OCI-LY7 (cell line): ENCODE data around the gene DGCR8. TPM values are rescaled to one million over a fixed set of nuclear protein-coding genes. Genes with fewer than 3 reads are reported as not detected.

Experiments used
- BruUV-seq: library from RNA; stranded (reverse); fragments of 400-500 nt; replicated peaks from 2 replicates; lab custom pipeline; 2021; lab: Mats Ljungman, UMichigan
- CTCF ChIA-PET: fragments of 300-600 bp; sonication (Branson Sonifier 250); formaldehyde crosslinking; loops from one replicate; lab custom pipeline; 2022; ENCODE audit warnings: antibody characterized with exemption; ENCODE audit not compliant: unreplicated experiment; lab: Charles Lee
- POLR2A ChIA-PET: fragments of 300-600 bp; sonication (Branson Sonifier 250); formaldehyde crosslinking; loops from one replicate; lab custom pipeline; 2022; ENCODE audit warnings: antibody characterized with exemption; lab: Charles Lee
- DNase-seq: peaks from one replicate; pipeline ENCODE4 v3.0.0-alpha.2; 2015; ENCODE audit warnings: low spot score
- H2AFZ ChIP-seq: fragments of 200-600 bp; sonication (generic), shearing (Covaris generic); 2 replicates; pipeline ENCODE4 v1.6.1; 2014; ENCODE audit warnings: mild to moderate bottlenecking, antibody characterized with exemption, low read length, moderate library complexity
- H3K27ac ChIP-seq: fragments of 200-600 bp; sonication (generic); 2 replicates; pipeline ENCODE4 v1.5.1; 2014; ENCODE audit warnings: mixed run types, low read depth, mild to moderate bottlenecking, moderate library complexity, low read length, inconsistent platforms; ENCODE audit not compliant: poor library complexity, severe bottlenecking
- H3K36me3 ChIP-seq: fragments of 200-600 bp; sonication (generic); 2 replicates; pipeline ENCODE4 v1.6.1; 2014; ENCODE audit warnings: mild to moderate bottlenecking, antibody characterized with exemption, low read length, moderate library complexity, mixed read lengths; ENCODE audit not compliant: insufficient read depth
- H3K4me1 ChIP-seq: fragments of 200-600 bp; sonication (generic); 2 replicates; pipeline ENCODE4 v1.5.1; 2014; ENCODE audit warnings: mild to moderate bottlenecking, low read length; ENCODE audit not compliant: insufficient read depth, poor library complexity, severe bottlenecking
- H3K4me2 ChIP-seq: fragments of 200-600 bp; sonication (generic); 2 replicates; pipeline ENCODE4 v1.6.1; 2014; ENCODE audit warnings: mild to moderate bottlenecking, low read length
- H3K4me3 ChIP-seq: fragments of 200-600 bp; sonication (generic); 2 replicates; pipeline ENCODE4 v1.5.1; 2014; ENCODE audit warnings: mild to moderate bottlenecking, low read depth, low read length; ENCODE audit not compliant: poor library complexity, severe bottlenecking
- H3K79me2 ChIP-seq: fragments of 200-600 bp; sonication (generic); 2 replicates; pipeline ENCODE4 v1.6.1; 2016; ENCODE audit warnings: low read depth, mild to moderate bottlenecking, low read length, moderate library complexity, mixed read lengths; ENCODE audit not compliant: insufficient read depth
- H3K9me2 ChIP-seq: fragments of 200-600 bp; sonication (generic); 2 replicates; pipeline ENCODE4 v1.6.1; 2016; ENCODE audit warnings: mild to moderate bottlenecking, low read length, mixed read lengths; ENCODE audit not compliant: insufficient read depth
- H3K9me3 ChIP-seq: fragments of 200-600 bp; sonication (generic); 2 replicates; pipeline ENCODE4 v1.6.1; 2014; ENCODE audit warnings: mild to moderate bottlenecking, mixed run types, low read length, mixed read lengths
- H4K20me1 ChIP-seq: fragments of 200-600 bp; sonication (generic); 2 replicates; pipeline ENCODE4 v1.6.1; 2014; ENCODE audit warnings: mild to moderate bottlenecking, antibody characterized with exemption, low read length, moderate library complexity, mixed read lengths; ENCODE audit not compliant: insufficient read depth
- CTCF ChIP-seq: fragments of 200-600 bp; sonication (generic); conservative IDR thresholded peaks from 2 replicates; pipeline ENCODE4 v1.5.1; 2014; ENCODE audit warnings: mild to moderate bottlenecking, antibody characterized with exemption, low read length, moderate library complexity, mixed read lengths
- EZH2phosphoT487 ChIP-seq: fragments of 200-600 bp; sonication (generic); IDR thresholded peaks from 2 replicates; pipeline ENCODE4 v1.6.1; 2018; ENCODE audit warnings: low read depth, borderline replicate concordance, mild to moderate bottlenecking, mixed run types, antibody characterized with exemption, low read length, moderate library complexity, mixed read lengths
- intact Hi-C: fragments of 100-400 bp; cut with micrococcal nuclease; formaldehyde crosslinking; loops from one replicate; pipeline ENCODE4 v1.10.0; 2022; ENCODE audit not compliant: unreplicated experiment
- microRNA-seq: library from miRNA; unstranded; fragments of <30 nt; microRNA quantifications from one replicate; pipeline ENCODE4 v1.2.0, GENCODE V29; 2022; ENCODE audit warnings: borderline replicate concordance
- small RNA-seq: library from RNA; depleted of rRNA; stranded (forward); fragments of <200 nt; gene quantifications from one replicate; pipeline ENCODE3, GENCODE V24; 2014
- total RNA-seq, 2 experiments: library from RNA; depleted of rRNA in 1 of 2; stranded (reverse); fragments of >200 nt in 1 of 2; shearing (Covaris generic) in 1 of 2; gene quantifications; 2 replicates each; pipeline ENCODE4 v1.2.3, GENCODE V29; 2014 to 2022

Gene DGCR8
- total RNA-seq, 2 experiments from 2014 or later, result 49.5 to 68.2 TPM

GRCh38 chr22:20160041-20160440 lies 80.0 kb downstream of the DGCR8 start:
- CTCF ChIA-PET, result no interaction called here
- Histone ChIP-seq H3K4me3 (no peak overlapping the region), H3K4me1 (no peaks in the 10 kb centered on the region), H3K27ac (no peak overlapping the region), H3K36me3 (no peaks in the 10 kb centered on the region), H3K4me2 (no peak overlapping the region), H4K20me1 (no peaks in the 10 kb centered on the region), H2AFZ (no peak overlapping the region), H3K9me2 (no peaks in the 10 kb centered on the region), H3K9me3 (no peaks in the 10 kb centered on the region), H3K79me2 (no peaks in the 10 kb centered on the region)
- POLR2A ChIA-PET, result no interaction called here
- TF ChIP-seq CTCF (no peak), EZH2phosphoT487 (no peak)
- intact Hi-C loops, result no loop called here
- DNase-seq, result no peak
- no TSS peak for BruUV-seq

Small RNA genes lying within 50 kb of the gene (microRNA-seq; reads per million reads assigned to microRNA genes)
- 1,703 reads per million, percentile 85 among the genes with 10 or more reads in this experiment for gene MIR185
- gene MIR6816, result not detected

Small RNA genes lying within 50 kb of the gene (small RNA-seq; reads per million reads assigned to genes)
- not detected for gene MIR185
- not detected for gene MIR6816
- not detected for gene RF00017
- gene RF00599, result not detected

Other genes with a start within 250 kb of the DGCR8 start
- 21.2 and 26.7 TPM in 2 replicates for gene GNB1L, start 225.4 kb upstream of the DGCR8 start, total RNA-seq (2014; rRNA removed; shearing (Covaris generic))
- gene GNB1L, start 225.4 kb upstream of the DGCR8 start, total RNA-seq (2022), result 12.9 and 13.1 TPM in 2 replicates
- 25.5 and 28.2 TPM in 2 replicates for gene RTL10, start 225.4 kb upstream of the DGCR8 start, total RNA-seq (2014; rRNA removed; shearing (Covaris generic))
- 26.1 and 26.2 TPM in 2 replicates for gene RTL10, start 225.4 kb upstream of the DGCR8 start, total RNA-seq (2022)
- 102 and 112 TPM in 2 replicates for gene COMT, start 138.5 kb upstream of the DGCR8 start, total RNA-seq (2014; rRNA removed; shearing (Covaris generic))
- 89.5 and 90.8 TPM in 2 replicates for gene COMT, start 138.5 kb upstream of the DGCR8 start, total RNA-seq (2022)
- 24.1 and 28.9 TPM in 2 replicates for gene TXNRD2, start 138.4 kb upstream of the DGCR8 start, total RNA-seq (2014; rRNA removed; shearing (Covaris generic))
- 23.5 and 24.7 TPM in 2 replicates for gene TXNRD2, start 138.4 kb upstream of the DGCR8 start, total RNA-seq (2022)
- gene ARVCF, start 63.4 kb upstream of the DGCR8 start, total RNA-seq (2014; rRNA removed; shearing (Covaris generic)), result 1.8 and 2.9 TPM in 2 replicates
- 3.8 and 3.9 TPM in 2 replicates for gene ARVCF, start 63.4 kb upstream of the DGCR8 start, total RNA-seq (2022)
- gene TANGO2, start 59.1 kb upstream of the DGCR8 start, total RNA-seq (2014; rRNA removed; shearing (Covaris generic)), result 12.3 and 18.3 TPM in 2 replicates
- 23.3 and 25.0 TPM in 2 replicates for gene TANGO2, start 59.1 kb upstream of the DGCR8 start, total RNA-seq (2022)
- gene RANBP1, start 35.9 kb downstream of the DGCR8 start, total RNA-seq (2014; rRNA removed; shearing (Covaris generic)), result 570 and 652 TPM in 2 replicates
- gene RANBP1, start 35.9 kb downstream of the DGCR8 start, total RNA-seq (2022), result 398 and 406 TPM in 2 replicates
- 118 and 126 TPM in 2 replicates for gene TRMT2A, start 37.0 kb downstream of the DGCR8 start, total RNA-seq (2014; rRNA removed; shearing (Covaris generic))
- 97.5 and 104 TPM in 2 replicates for gene TRMT2A, start 37.0 kb downstream of the DGCR8 start, total RNA-seq (2022)
- 1.8 and 2.3 TPM in 2 replicates for gene ZDHHC8, start 51.6 kb downstream of the DGCR8 start, total RNA-seq (2014; rRNA removed; shearing (Covaris generic))
- gene ZDHHC8, start 51.6 kb downstream of the DGCR8 start, total RNA-seq (2022), result 9.6 and 16.7 TPM in 2 replicates
- not detected in 2 replicates for gene CCDC188, start 70.8 kb downstream of the DGCR8 start, total RNA-seq (2014; rRNA removed; shearing (Covaris generic))
- gene CCDC188, start 70.8 kb downstream of the DGCR8 start, total RNA-seq (2022), result not detected in 2 replicates
- not detected in 2 replicates for gene RTN4R, start 188.1 kb downstream of the DGCR8 start, total RNA-seq (2014; rRNA removed; shearing (Covaris generic))
- gene RTN4R, start 188.1 kb downstream of the DGCR8 start, total RNA-seq (2022), result not detected in 2 replicates
- gene DGCR6L, start 239.8 kb downstream of the DGCR8 start, total RNA-seq (2014; rRNA removed; shearing (Covaris generic)), result 36.0 and 37.8 TPM in 2 replicates
- gene DGCR6L, start 239.8 kb downstream of the DGCR8 start, total RNA-seq (2022), result 18.9 and 22.5 TPM in 2 replicates